ENCODE measurements around the gene ZNF592. TPM values are rescaled to one million over a fixed set of nuclear protein-coding genes. Genes with fewer than 3 reads are reported as not detected.

ZNF592 gene
- total RNA-seq, 1 donor from 2014 or later: 31.5 TPM

- no peak for DNase-seq (ENCODE audit: low spot score)
- Mint-ChIP-seq H3K27ac (ENCODE audit: unreplicated experiment) (no peak overlapping the region), H3K27me3 (ENCODE audit: low read depth) (no peaks in the 10 kb centered on the region), H3K4me3 (ENCODE audit: unreplicated experiment) (no peak overlapping the region), H3K36me3 (ENCODE audit: low read depth) (peaks cover 14% of the 10 kb centered on the region), H3K4me1 (ENCODE audit: low read depth) (peaks cover 10% of the 10 kb centered on the region), H3K9me3 (ENCODE audit: low read depth) (no peaks in the 10 kb centered on the region)
- TF ChIP-seq, protein P1, sequence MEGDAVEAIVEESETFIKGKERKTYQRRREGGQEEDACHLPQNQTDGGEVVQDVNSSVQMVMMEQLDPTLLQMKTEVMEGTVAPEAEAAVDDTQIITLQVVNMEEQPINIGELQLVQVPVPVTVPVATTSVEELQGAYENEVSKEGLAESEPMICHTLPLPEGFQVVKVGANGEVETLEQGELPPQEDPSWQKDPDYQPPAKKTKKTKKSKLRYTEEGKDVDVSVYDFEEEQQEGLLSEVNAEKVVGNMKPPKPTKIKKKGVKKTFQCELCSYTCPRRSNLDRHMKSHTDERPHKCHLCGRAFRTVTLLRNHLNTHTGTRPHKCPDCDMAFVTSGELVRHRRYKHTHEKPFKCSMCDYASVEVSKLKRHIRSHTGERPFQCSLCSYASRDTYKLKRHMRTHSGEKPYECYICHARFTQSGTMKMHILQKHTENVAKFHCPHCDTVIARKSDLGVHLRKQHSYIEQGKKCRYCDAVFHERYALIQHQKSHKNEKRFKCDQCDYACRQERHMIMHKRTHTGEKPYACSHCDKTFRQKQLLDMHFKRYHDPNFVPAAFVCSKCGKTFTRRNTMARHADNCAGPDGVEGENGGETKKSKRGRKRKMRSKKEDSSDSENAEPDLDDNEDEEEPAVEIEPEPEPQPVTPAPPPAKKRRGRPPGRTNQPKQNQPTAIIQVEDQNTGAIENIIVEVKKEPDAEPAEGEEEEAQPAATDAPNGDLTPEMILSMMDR (IDR thresholded peaks at IDR 0.05): no peak
These were observed 16.2 kb downstream of the ZNF592 start for GRCh38 chr15:84764585-84764984.

GRCh38 chr15:84764989-84765388 is 16.6 kb downstream of the ZNF592 start:
- TF ChIP-seq, protein P1 (IDR thresholded peaks at IDR 0.05): no peak
- Mint-ChIP-seq H3K27ac (ENCODE audit: unreplicated experiment) (no peak overlapping the region), H3K4me3 (ENCODE audit: unreplicated experiment) (no peak overlapping the region), H3K36me3 (ENCODE audit: low read depth) (peaks cover 15% of the 10 kb centered on the region), H3K27me3 (ENCODE audit: low read depth) (no peaks in the 10 kb centered on the region), H3K4me1 (ENCODE audit: low read depth) (peaks cover 10% of the 10 kb centered on the region), H3K9me3 (ENCODE audit: low read depth) (no peaks in the 10 kb centered on the region)
- no peak for DNase-seq (ENCODE audit: low spot score)

DNA sequence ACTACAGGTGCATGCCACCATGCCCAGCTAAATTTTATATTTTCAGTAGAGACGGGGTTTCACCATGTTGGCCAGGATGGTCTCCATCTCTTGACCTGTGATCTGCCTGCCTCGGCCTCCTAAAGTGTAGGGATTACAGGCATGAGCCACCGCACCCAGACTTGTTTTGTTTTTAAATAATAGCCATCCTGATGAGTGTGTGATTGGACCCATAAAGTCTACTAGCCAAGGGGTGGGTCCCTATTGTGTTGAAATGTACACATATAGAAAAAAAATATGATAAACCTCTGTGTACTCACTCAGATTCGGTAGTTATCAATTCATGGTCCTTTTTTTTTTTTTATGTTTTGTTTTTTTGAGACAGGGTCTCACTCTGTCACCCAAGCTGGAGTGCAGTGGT is 17.3 kb downstream of the ZNF592 start:
- Mint-ChIP-seq H3K36me3 (ENCODE audit: low read depth) (peaks cover 16% of the 10 kb centered on the region), H3K27me3 (ENCODE audit: low read depth) (no peaks in the 10 kb centered on the region), H3K4me3 (ENCODE audit: unreplicated experiment) (no peak overlapping the region), H3K27ac (ENCODE audit: unreplicated experiment) (no peak overlapping the region), H3K9me3 (ENCODE audit: low read depth) (no peaks in the 10 kb centered on the region), H3K4me1 (ENCODE audit: low read depth) (peaks cover 10% of the 10 kb centered on the region)
- TF ChIP-seq, protein P1 (IDR thresholded peaks at IDR 0.05): no peak
- DNase-seq (ENCODE audit: low spot score): no peak

GRCh38 chr15:84766461-84767035 is 18.2 kb downstream of the ZNF592 start:
- H3K27me3 Mint-ChIP-seq (ENCODE audit: low read depth): no peaks in the 10 kb centered on the region
- DNase-seq (ENCODE audit: low spot score): no peak
- peaks cover 10% of the 10 kb centered on the region for H3K4me1 Mint-ChIP-seq (ENCODE audit: low read depth)
- H3K9me3 Mint-ChIP-seq (ENCODE audit: low read depth): no peaks in the 10 kb centered on the region
- TF ChIP-seq, protein P1 (IDR thresholded peaks at IDR 0.05): no peak
- H3K27ac Mint-ChIP-seq (ENCODE audit: unreplicated experiment): no peak overlapping the region
- no peak overlapping the region for H3K4me3 Mint-ChIP-seq (ENCODE audit: unreplicated experiment)
- peaks cover 16% of the 10 kb centered on the region for H3K36me3 Mint-ChIP-seq (ENCODE audit: low read depth)

DNA sequence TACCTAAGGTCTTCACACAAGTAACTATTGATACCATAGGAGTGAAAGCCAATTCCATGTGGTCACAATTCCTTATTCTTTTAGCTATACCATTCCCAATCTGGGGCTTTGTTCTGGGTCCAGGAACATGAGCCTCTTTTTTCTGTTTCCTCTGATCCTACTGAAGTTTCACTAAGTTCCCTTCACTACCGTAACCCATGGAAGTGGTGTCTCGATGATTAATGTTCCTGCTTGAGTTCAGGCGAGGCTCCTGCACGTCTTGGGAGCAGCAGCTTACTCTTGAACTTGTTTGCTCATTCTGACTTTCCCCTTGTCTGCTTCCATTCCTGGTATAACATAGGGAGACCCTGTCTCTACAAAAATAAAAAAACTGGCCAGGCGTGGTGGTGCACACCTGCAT is 23.6 kb downstream of the ZNF592 start:
- Mint-ChIP-seq H3K4me1 (ENCODE audit: low read depth) (peaks cover 15% of the 10 kb centered on the region), H3K9me3 (ENCODE audit: low read depth) (no peaks in the 10 kb centered on the region), H3K27ac (ENCODE audit: unreplicated experiment) (peak overlapping the region; percentile 32), H3K4me3 (ENCODE audit: unreplicated experiment) (no peak overlapping the region), H3K36me3 (ENCODE audit: low read depth) (peaks cover 10% of the 10 kb centered on the region), H3K27me3 (ENCODE audit: low read depth) (no peaks in the 10 kb centered on the region)
- TF ChIP-seq, protein P1 (IDR thresholded peaks at IDR 0.05): no peak
- no peak for DNase-seq (ENCODE audit: low spot score)

All from chondrocyte (in vitro differentiated cells).